Fibroblast of skin of abdomen (primary cell): ENCODE results near the gene MED15.
"Not testable (repeated sequence)": the region's sequence is repeated elsewhere in the genome, so short reads cannot be mapped to it uniquely, and the experiment has no call there.

Experiments used
- DNase-seq: peaks from one replicate; pipeline ENCODE4 v3.0.0-alpha.2; 2013

MED15 gene

DNA sequence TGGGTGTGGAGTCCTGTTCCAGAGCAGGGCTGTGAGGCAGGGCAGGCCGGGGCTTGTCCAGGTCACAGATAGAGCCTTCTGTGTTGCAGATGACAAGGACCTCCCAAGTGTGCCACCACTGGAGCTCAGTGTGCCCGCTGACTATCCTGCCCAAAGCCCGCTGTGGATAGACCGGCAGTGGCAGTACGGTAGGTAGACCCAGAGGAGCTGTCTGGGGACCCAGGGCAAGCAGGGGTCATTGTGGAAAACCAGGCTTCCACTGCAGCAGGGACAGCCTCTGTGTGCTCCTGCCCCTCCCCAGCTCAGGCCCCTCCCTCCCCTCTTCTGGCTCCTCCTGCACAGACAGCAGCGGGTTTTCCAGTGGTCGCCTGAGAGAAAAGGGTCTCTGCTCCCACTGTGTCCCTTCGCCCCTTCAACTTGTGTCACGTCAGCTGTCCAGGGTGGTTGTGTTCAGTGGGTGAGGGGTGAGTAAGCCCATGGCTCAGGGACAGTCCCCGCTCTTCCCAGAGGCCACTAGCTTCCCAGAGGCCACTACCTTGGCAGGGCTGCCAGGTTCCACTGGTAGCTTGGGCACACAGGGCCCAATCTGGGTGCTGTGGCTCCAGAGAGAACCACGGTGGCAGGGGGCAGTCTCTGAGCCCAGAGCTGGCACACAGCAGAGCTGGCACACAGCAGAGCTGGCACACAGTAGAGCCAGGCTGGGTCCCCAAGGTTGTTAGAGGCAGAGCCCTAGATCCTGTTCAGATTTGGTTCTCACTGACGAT lies 78.4 kb downstream of the MED15 start:
- no peak for DNase-seq

DNA sequence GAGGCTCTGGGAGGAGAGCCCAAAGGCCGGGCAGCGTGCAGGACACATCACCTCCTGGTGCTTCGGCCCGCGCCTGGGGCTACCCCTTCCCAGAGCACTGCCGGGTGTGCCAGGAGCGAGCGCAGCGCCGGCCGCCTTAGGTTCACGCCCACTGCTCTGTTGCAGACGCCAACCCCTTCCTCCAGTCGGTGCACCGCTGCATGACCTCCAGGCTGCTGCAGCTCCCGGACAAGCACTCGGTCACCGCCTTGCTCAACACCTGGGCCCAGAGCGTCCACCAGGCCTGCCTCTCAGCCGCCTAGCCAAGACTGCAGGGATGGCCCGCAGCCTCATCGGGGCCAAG lies 79.0 kb downstream of the MED15 start:
- DNase-seq = no peak

DNA sequence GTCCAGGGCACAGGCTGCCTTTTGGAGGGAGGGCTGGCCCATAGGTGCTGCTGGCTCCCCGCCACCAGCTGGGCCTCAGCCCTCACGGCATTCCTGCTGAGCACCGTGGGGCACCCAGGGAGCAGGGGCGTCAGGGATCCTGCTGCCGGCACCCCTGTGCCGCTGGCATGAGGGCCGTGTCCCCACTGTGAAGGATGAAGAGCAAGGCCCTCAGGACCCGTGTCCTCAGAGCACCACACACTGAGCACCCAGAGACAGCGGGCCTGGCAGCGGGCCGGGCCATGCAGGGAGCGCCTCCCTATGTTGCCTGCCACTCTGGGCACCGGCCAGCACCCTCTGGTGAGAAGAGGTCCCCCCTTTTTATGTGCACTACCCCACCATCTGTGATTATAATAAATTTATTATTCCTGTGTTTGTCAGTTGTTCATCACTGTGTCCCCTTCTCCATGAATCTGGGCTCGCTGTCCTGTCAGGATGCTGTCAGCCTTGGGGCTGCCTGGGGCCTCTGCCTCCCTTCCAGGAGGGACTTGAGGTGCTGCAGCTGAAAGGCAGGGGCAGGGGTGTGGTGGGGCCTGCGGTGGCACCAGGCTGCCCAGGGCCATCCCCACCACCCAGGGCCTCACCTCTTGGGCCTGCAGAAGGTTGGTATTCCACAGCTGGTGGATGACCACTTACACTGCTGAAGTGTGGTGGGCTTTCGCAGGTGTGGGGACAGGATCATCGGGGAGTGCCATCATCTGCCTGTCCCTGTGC lies 80.0 kb downstream of the MED15 start:
- no peak for DNase-seq

DNA sequence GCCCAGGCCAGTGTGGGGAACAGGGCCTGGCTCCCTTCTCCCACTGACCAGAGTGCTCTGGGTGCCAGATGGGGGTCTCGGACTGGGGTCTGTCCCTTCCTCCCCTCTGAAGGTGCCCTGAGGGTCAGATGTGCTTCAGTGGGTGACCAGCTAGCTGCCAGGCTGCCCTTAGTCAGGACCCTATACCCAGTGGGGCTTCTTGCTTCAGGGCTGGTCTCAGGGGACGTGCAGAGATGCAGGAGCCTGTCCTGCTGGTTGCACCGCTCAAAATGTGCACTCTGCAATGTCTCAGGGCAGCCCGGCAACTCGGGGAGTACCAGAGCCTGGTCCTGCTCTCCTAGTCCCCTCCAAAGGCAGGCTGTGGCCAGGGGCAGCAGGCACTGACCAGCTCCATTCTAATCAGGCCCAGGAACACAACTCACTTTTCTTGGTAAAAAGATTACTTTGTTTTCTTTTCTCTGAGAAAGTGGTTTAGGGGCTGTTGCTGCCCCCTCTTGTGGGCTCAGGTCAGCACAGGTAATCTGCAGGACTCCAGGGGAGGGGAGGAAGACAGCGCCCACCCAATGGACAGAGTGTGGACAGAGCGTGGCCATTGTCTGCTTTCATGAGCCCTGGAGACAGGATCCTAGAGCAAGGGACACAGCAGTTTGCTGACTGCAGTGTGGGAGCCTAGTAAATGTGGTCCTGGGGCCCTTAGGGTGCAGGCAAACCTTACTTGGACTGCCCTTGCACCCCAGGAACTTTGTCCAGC lies 80.9 kb downstream of the MED15 start:
- DNase-seq = no peak

DNA sequence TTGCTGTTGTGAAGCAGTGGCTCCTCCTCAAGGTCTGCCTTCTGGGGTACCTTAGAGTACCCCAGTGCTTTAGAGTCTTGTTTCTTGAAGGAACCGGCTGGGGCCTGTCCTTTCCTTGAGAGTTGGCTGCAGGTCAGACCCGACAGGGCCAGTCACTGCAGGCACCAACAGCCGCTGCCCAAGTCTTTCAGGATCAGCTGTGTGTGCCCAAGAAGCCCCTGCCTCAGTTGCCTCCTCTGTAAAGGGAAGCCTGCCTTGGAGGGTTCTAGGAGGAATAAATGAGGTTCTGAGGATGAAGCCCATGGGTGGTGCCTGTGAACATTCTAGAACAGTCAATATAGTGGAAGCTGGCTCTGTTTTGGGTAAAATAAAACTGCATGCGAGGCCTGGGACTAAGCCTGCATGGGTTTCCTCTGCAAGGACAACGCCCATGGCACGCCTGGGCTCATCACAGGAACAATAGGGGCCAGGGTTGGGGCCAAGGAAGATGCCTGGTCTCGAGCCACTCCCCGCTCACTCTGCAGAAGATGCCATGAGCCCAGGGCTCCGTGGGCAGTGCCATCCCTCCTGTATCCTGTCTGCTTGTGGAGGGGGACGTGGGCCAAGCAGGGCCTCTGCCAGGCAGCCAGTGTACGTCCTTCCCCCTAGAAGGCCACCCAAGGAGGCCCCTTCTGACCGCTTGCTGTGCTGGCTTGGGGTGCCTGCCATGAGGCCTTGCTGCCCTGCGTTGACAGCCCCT lies 81.6 kb downstream of the MED15 start:
- no peak for DNase-seq

DNA sequence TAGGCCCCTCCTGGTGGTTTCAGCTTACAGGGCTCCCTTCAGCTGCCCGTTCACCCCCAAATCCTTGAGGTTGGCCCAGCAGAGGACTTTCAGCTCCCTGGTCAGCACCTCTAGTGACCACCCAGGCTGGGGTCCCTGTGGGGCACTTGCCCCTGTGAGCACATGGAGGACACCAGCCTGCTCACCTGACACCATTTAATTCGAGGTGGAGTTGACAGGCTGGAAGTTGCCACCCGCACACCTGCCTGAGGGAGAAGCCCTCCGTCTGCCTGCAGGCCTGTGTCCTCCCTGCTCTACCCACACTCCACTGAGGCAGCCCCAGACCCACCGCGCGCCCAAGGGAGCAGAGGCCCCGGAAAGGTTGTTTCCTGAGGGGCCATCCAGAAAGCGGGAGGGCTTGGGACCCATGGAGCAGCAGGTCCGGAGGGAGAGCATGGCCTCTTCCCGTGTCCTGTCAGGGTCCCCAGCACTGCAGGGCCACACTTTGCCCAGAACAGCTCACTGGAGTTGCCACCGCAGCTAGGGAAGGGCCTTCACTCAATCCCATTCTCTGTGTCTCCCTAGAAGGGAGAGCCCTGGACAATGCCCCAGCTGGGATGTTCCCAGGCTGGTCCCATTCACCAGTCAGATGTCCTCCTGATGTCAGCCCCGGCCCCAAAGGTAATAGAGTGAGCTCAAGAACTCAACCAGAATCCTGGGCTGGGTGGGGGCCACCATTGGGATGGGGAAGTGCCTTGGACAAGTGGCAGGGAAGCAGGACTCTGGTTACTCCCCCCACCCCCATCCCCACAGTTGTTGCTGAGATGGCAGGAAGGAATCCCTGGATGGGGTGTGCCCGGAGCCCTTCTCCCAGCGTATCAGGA lies 82.4 kb downstream of the MED15 start:
- no peak for DNase-seq

DNA sequence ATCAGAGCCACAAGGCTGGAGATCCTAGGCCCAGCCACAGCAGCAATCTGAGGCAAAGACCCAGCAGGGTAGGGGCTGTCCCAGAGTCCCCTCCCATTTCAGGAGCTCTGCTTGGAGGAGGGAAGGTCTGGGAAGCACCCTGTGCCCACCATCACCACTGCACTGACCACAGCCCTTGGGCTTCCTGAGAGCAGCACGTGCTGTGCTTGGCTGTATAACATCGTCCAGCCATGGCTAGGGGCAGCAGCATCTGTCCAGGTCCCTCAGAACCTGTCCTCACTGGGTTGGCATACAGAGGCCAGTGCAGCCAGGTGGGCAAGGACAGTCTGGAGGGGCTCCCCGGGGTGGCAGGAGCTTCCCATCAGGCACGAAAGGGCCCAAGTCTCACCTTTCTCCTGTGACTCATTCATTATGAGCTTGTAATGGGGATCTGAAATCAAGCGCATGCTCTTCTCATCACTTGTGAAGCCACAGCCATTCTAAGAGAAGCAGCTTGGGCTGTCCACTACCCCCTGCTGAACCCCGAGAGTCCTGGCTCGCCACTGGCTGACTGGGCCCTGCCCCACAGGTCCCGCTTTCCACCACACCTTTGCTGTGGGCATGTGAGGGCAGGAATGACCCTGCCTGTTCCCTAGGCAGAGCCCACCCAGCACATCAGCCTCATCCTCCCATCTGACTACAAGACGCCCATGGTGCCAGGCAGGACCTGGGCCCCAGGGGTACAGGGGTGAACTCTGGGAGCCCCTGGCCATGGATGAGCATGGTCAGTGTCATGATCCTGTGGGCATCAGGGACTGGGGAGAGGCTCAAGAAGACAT lies 83.3 kb downstream of the MED15 start:
- no peak for DNase-seq

DNA sequence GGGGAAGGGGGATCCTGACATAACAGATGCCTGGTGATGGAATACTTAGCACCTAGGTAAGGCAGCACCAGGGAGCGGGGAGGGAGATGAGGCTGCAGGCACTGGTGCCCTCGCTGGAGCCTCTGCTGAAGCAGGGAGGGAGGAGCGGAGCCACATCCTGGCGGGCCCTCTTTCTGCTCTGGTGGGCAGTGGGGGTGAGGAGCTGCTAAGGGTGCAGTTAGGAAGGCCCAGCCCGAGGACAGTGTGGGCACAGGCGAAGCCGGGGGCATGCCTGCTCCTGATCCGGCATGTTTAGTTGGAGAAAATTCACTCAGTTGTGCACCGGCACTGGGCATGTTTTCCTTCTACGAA lies 83.9 kb downstream of the MED15 start:
- no peak for DNase-seq

DNA sequence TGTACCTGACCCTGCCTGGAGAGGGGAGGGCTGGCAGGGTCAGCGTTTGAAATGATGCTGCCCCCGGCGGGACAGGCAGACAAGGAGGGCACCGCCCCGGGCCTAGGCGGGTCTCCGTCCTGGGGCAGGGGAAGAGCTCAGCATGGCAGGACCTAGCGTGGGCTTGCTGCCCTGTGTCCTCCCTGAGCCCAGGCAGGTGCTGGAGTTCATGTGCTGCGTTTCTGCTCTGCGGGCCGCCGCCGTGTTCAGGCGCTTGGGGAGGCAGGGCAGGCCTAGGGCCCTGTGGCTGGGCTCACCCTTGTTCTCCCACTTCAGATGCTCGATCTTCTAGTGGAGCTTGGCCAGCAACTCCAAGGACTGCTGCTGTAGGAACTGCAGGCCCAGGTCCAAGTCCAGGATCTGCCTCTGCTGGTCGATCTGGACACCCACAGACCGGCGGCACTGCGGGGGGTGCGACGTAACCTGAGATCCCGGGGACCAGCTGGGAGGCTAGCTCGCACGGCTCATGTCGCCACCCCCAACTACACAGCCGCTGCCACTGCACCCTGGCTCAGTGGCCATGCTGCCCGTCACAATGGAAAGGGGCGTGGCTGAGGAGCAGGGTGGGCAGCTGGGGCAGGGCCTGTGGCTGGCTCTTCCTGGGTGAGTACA lies 84.4 kb downstream of the MED15 start:
- DNase-seq = no peak

DNA sequence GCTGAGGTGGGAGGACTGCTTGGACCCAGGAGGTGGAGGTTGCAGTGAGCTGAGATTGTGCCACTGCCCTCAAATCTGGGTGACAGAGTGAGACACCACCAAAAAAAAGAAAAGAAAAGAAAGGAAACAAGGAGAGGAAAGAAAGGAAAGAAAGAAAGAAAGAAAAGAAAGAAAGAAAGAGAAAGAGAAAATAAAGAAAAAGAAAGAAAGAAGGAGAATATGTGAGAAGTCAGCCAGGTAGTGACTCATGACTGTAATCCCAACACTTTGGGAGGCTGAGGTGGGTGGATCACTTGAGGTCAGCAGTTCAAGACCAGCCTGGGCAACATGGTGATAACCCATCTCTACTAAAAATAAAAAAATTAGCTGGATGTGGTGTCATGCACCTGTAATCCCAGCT lies 86.6 kb downstream of the MED15 start:
- DNase-seq = not testable (repeated sequence)

DNA sequence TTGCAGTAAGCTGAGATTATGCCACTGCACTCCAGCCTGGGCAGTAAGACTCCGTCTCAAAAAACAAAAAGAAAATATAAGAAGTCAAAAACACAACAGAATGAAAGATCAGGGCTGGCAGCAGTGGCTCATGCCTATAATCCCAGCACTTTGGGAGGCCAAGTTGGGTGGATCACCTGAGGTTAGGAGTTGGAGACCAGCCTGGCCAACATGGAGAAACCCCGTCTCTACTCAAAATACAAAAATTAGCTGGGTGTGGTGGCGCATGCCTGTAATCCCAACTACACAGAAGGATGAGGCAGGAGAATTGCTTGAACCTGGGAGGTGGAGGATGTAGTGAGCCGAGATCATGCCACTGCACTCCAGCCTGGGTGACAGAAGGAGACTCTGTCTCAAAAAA lies 87.1 kb downstream of the MED15 start:
- not testable (repeated sequence) for DNase-seq

DNA sequence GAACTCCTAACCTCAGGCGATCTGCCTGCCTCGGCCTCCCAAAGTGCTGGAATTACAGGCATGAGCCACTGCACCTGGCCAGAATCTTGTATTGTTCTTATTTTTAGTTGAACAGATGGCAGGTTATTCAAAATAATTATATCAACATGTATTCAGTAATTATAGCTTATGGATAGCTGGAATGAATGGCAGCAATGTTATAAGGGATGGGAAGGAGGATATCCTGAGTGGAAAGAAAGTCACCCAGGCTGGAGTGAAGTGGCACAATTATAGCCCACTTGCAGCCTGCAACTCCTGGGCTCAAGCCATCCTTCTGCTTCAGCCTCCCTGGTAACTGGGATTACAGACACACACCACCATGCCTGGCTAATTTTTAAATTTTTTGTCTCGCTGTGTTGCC lies 88.1 kb downstream of the MED15 start:
- DNase-seq = no peak

DNA sequence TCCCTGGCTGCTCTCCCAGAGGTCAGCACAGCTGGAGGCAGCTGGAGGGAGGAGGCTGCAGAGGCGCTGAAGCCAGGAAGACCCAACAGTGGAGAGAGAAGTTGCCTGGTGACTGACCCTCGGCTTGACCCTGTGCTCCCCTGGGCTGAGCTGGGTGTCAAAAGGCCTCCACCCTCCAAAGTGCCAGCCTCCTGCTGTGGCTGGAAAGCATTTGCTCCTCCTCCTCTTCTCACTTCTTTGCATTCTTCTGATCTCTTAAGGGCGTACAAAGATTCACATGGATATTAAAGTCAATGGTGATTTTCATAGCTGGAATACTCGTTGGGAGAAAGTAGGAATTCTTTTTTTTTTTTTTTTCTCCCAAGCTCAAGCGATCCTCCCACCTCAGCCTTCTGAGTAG lies 91.7 kb downstream of the MED15 start:
- DNase-seq = no peak

DNA sequence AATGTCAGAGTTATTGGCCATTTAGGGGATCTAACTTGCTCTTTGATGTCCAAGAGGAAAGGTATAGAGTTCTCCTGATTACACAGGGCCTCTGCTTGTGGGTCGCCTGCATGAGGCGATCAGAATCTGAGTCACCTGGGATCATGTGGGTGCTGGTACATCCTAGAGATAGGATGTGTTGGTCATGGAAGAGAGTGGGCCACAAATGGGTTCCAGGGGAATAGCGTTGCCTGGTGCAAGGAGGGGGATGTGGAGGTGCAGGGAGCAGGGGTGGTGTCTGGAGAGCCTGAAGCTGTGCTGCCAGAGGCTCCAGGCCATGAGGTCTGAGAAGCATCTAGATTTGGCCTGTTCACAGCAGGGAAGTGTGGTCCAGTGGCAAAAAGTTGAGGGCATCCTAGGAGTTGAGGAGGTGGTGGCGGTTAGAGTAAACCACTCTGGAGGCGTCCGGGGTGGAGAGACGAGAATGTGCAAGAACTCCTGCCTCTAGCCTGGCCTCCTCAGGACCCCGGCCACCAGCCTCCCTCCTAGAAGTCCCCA lies 92.8 kb downstream of the MED15 start:
- DNase-seq = no peak

DNA sequence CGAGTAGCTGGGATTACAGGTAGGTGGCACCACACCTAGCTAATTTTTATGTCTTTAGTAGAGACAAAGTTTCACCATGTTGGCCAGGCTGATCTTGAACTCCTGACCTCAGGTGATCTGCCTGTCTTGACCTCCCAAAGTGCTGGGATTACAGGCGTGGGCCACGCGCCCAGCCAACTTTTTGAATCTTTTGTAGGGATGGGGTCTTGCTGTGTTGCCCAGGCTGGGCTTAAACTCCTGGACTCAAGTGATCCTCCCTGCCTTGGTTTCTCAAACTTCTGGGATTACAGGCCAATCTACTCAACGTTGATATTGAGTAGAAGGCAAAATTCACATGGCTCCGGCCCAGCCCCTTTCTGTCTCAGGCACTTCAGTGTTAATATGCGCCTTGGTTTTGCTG lies 93.9 kb downstream of the MED15 start:
- no peak for DNase-seq

DNA sequence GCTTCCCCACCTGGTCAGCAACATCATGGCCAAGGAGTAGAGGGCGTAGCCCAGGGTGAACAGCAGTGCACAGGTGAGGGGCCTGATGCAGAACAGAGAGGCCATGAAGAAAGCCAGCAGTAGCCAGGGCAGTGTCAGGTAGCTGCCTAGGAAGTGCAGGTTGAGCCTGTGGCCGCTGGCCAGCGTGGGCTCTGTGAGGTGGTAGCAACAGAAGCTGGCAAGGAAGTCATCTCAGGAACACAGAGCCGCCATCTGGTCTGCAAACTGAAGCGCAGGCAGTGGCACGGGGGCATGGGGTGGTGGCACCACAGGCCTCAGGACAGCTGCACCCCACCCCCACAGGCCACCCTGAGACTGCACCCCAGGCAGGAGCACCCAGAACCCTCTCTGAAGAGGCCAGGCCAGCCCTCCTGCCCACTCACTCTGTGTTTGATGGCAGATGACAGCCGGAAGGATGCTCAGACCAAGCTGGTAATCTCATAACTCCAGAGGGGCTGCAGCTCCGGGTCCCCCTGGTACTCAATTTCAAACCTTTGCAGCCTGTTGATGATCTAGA lies 95.3 kb downstream of the MED15 start:
- no peak for DNase-seq

DNA sequence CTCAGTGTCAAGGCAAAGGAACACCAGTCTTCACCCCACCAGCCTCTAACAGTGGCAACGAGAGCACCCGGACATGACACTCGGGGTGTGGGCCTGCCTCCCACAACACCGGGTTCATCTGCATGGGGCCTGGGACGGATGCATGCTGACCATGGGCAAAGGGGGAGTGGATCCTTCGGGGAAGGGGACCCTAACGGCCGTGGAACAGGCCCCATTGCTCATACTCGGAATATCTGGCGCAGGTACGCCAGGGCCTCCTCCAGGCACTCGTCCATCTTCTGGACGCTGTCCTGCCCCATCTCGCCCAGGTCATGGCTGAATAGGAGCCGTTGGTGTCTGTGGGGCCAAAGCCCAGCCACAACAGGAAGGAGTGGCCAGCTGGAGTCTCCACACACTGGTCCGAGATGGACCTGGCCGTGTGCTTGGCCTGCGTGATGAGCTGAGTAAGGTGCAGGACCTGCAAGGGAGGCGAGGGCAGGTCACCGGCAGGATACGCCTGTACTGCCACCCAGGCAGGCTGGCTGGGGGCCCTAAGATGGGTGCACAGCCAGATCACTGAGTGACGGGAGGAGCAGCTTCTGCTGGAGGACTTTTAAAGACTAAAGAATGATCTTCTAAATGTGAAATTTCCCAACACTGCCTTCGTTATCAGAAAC lies 96.8 kb downstream of the MED15 start:
- no peak for DNase-seq

DNA sequence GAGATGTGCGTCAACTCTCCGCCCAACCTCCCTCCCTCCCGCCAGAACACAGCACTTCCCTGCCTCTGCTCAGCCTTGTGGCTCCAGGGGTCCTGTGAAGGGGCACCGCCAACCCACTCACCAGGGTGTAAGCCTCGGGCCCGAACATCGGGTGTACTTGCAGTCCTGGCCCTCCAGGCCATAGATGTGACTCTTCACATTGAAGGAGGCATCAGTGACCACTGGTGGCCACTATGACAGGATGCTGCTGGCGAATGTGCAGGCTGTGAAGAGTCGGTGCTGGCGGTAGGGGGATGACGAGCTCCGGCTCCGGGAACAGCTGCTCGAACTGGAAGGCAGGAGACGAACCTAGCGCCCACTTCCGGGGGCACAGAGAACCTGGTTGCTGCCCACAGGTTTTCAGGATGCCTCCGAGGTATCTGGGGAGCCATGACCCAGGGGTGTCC lies 97.4 kb downstream of the MED15 start:
- DNase-seq = no peak

DNA sequence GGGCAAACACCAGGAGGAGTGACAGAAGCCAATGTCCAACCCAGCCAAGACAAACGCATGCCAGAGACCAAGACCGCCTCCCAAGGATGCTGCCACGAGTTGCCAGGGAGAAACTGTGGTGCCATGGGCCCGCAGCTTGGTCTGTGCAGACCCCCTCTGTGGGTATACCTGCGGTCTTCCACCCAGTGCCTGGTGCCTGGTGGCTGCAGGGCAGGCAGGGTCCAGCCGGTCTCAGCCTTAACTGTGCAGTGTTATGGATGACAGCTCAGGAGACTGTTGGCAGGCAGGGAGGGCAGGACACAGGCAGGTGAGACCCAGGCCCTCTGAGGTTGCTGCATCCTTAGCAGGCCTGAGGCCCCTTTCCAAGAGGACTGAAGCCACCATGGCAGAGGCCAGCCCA lies 97.9 kb downstream of the MED15 start:
- DNase-seq = no peak
